Smooth muscle cell (in vitro differentiated cells): ENCODE measurements around the gene CXXC5. TPM values are rescaled to one million over a fixed set of nuclear protein-coding genes. Genes with fewer than 3 reads are reported as not detected.

ENCODE experiments used
- DNase-seq: peaks from one replicate; lab custom pipeline; 2025; ENCODE audit not compliant: unreplicated experiment; lab: John Stamatoyannopoulos, UW
- H2AFZ ChIP-seq: fragments of 200-600 bp; sonication (generic); 2 replicates; pipeline ENCODE4 v1.6.0; 2016; ENCODE audit warnings: antibody characterized with exemption, low read depth, mild to moderate bottlenecking
- H3F3A ChIP-seq: fragments of 200-600 bp; sonication (generic); 2 replicates; pipeline ENCODE4 v1.6.0; 2017; ENCODE audit warnings: antibody characterized with exemption, low read depth
- H3K27ac ChIP-seq: fragments of 200-600 bp; sonication (generic); 2 replicates; pipeline ENCODE4 v1.5.1; 2016; ENCODE audit warnings: low read depth, mild to moderate bottlenecking
- H3K27me3 ChIP-seq: fragments of 200-600 bp; sonication (generic); 2 replicates; pipeline ENCODE4 v1.6.1; 2016; ENCODE audit warnings: low read depth, mild to moderate bottlenecking
- H3K36me3 ChIP-seq: fragments of 200-600 bp; sonication (generic); 2 replicates; pipeline ENCODE4 v1.5.1; 2016; ENCODE audit warnings: low read depth
- H3K4me1 ChIP-seq: fragments of 200-600 bp; sonication (generic); 2 replicates; pipeline ENCODE4 v1.5.1; 2016; ENCODE audit warnings: low read depth
- H3K4me2 ChIP-seq: fragments of 200-600 bp; sonication (generic); 2 replicates; pipeline ENCODE4 v1.6.0; 2016; ENCODE audit warnings: mild to moderate bottlenecking
- H3K4me3 ChIP-seq: fragments of 200-600 bp; sonication (generic); 2 replicates; pipeline ENCODE4 v1.5.1; 2016; ENCODE audit warnings: mild to moderate bottlenecking
- H3K79me2 ChIP-seq: fragments of 200-600 bp; sonication (generic); 2 replicates; pipeline ENCODE4 v1.6.0; 2016; ENCODE audit warnings: low read depth, mild to moderate bottlenecking
- H3K9ac ChIP-seq: fragments of 200-600 bp; sonication (generic); 2 replicates; pipeline ENCODE4 v1.6.0; 2016; ENCODE audit warnings: low read depth
- H3K9me3 ChIP-seq: fragments of 200-600 bp; sonication (generic); replicated peaks from 2 replicates; pipeline ENCODE4 v1.5.1; 2016; ENCODE audit warnings: low read depth
- H4K20me1 ChIP-seq: fragments of 200-600 bp; sonication (generic); 2 replicates; pipeline ENCODE4 v1.6.0; 2016; ENCODE audit warnings: low read depth
- CTCF ChIP-seq: fragments of 200-600 bp; sonication (generic); IDR thresholded peaks from 2 replicates; pipeline ENCODE4 v1.5.1; 2017; ENCODE audit warnings: borderline replicate concordance, mild to moderate bottlenecking, antibody characterized with exemption; ENCODE audit not compliant: insufficient read depth, poor library complexity, severe bottlenecking
- WGBS: methylation state at CpG from one replicate; pipeline ENCODE4 v1.1.7; 2016; ENCODE audit warnings: low lambda C conversion rate; 5-methylcytosine and 5-hydroxymethylcytosine counted together
- polyA plus RNA-seq: library from polyadenylated mRNA; unstranded; fragments of >200 nt; fragmentation: Nextera tagmentation; extraction: Ambion mirVana; gene quantifications from 2 replicates; pipeline ENCODE4 v1.2.1, GENCODE V29; 2016
- total RNA-seq: library from RNA; depleted of rRNA; stranded (reverse); fragments of >200 nt; gene quantifications from 2 replicates; pipeline ENCODE4 v1.2.3, GENCODE V29; 2014

CXXC5 gene
- total and polyA plus RNA-seq, 2 experiments from 2014 or later, result 85.5 to 139 TPM

- Histone ChIP-seq H3K27me3 (no peaks in the 10 kb centered on the region), H3K9ac (peak overlapping the region; percentile 71), H3K9me3 (no peaks in the 10 kb centered on the region), H4K20me1 (peaks cover 99% of the 10 kb centered on the region), H3K4me1 (peaks cover 53% of the 10 kb centered on the region), H3K4me3 (no peak overlapping the region), H3K4me2 (peak overlapping the region; percentile 86), H3K36me3 (no peaks in the 10 kb centered on the region), H3F3A (peaks cover 20% of the 10 kb centered on the region), H2AFZ (no peak overlapping the region), H3K79me2 (peaks cover 98% of the 10 kb centered on the region), H3K27ac (peak overlapping the region; percentile 95)
- DNase-seq, result no peak
- TF ChIP-seq CTCF, result no peak
- WGBS, result 82% methylated on average over 2 of the region's 2 CpGs
Measured at GRCh38 chr5:139667001-139667729, 19.0 kb downstream of the CXXC5 start.

- DNase-seq, result no peak
- 11% methylated on average over 5 of the region's 5 CpGs for WGBS
Measured at GRCh38 chr5:139667730-139668063, 19.5 kb downstream of the CXXC5 start.

GRCh38 chr5:139668064-139668880, 20.1 kb downstream of the CXXC5 start:
- TF ChIP-seq CTCF, result no peak
- H3F3A ChIP-seq, result peaks cover 20% of the 10 kb centered on the region
- H3K4me3 ChIP-seq, result peak overlapping the region; percentile 27
- H2AFZ ChIP-seq, result no peak overlapping the region
- WGBS, result 21% methylated on average over 48 of the region's 55 CpGs
- H3K79me2 ChIP-seq, result peaks cover 98% of the 10 kb centered on the region
- H3K27me3 ChIP-seq, result no peaks in the 10 kb centered on the region
- H3K4me2 ChIP-seq, result peak overlapping the region; percentile 86
- peaks cover 99% of the 10 kb centered on the region for H4K20me1 ChIP-seq
- H3K9ac ChIP-seq, result peak overlapping the region; percentile 71
- no peaks in the 10 kb centered on the region for H3K36me3 ChIP-seq
- H3K4me1 ChIP-seq, result peaks cover 52% of the 10 kb centered on the region
- peak overlapping the region; percentile 95 for H3K27ac ChIP-seq
- DNase-seq, result no peak
- H3K9me3 ChIP-seq, result no peaks in the 10 kb centered on the region

More at GRCh38 chr5:139667730-139668063, 19.5 kb downstream of the CXXC5 start:
- H3K36me3 ChIP-seq, result no peaks in the 10 kb centered on the region
- peak overlapping the region; percentile 71 for H3K9ac ChIP-seq
- H3K4me1 ChIP-seq, result peaks cover 54% of the 10 kb centered on the region
- H3K79me2 ChIP-seq, result peaks cover 98% of the 10 kb centered on the region
- H3K4me3 ChIP-seq, result peak overlapping the region; percentile 27
- no peaks in the 10 kb centered on the region for H3K9me3 ChIP-seq
- H3K27ac ChIP-seq, result peak overlapping the region; percentile 95
- peak overlapping the region; percentile 86 for H3K4me2 ChIP-seq
- H3K27me3 ChIP-seq, result no peaks in the 10 kb centered on the region
- no peak for TF ChIP-seq CTCF
- H2AFZ ChIP-seq, result no peak overlapping the region
- peaks cover 20% of the 10 kb centered on the region for H3F3A ChIP-seq
- H4K20me1 ChIP-seq, result peaks cover 99% of the 10 kb centered on the region
